Activated CD8-positive, alpha-beta memory T cell treated with anti-CD3 and anti-CD28 coated beads for 1 hour (primary cell): Measurements from ENCODE around the gene HELZ.
"Not testable (repeated sequence)": the region's sequence is repeated elsewhere in the genome, so short reads cannot be mapped to it uniquely, and the experiment has no call there.

Experiments used
- DNase-seq, 2 donors: peaks; one replicate each; pipeline ENCODE4 v3.0.0-alpha.2; 2020; ENCODE audit warnings: low read depth in 1 of 2; ENCODE audit errors: extremely low read depth in 1 of 2

Gene HELZ

DNA sequence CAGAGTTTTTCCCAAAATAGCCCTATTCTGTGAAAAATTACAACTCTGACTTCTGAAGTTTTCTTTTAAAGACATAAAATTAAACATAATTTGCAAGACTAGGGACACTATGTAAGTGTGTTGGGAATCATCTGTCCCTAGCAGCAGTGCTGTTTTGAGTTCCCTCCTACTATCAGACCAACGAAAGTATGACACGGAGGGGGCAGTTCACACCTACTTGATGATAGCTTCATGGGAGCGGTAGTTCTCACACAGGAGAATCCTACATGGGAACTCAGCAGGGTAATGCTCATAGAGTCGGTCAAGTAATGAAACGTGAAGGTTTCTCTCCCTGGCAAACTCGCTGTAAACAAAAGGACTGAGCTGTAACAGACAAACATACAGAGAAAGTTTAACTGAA is 96.6 kb downstream of the HELZ start:
- no peak for DNase-seq

DNA sequence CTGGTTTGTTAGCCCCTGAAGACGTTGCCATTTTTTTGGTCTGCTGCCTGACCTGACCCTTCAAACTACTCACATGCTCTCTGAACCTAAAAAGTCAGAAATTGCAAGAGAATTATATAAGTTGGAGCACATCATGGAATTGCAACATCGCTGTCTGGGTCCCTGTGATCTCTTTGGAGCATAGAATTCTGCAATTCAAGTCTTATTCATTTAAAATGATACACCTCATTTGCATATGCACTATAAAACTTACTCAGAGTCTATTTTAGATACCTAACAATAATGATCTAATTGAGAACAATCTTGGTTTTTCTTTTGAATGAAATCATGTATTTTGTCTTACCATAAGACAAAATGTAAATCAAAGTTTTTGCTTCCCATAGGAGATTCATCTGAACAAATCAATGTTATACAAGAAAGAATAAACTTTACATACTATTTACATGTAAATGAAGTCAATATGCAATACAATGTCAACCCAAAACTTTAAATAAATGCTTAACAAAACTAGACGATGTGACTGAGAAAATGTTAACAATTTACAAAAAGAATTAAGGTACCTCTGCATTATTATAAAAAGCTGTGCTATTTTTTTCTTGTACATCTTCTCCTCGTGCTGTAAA is 99.7 kb downstream of the HELZ start:
- no peak for DNase-seq

GRCh38 chr17:67143318-67143717 is 101.7 kb downstream of the HELZ start:
- DNase-seq = no peak

DNA sequence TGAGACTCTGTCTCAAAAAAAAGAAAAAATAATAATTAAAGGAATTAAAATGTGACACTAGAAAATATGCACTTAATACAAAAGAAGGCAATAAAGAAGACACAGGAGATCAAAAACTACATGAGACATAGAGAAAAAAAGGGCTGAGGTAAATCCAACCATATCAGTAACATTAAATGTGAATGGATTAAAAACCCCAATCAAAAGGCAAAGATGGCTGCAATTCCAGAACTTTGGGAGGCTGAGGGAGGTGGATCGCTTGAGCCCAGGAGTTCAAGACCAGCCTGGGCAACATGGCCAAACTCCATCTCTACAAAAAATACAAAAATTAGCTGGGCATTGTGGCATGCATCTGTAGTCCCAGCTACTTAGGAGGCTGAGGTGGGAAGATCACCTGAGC is 103.0 kb downstream of the HELZ start:
- DNase-seq = not testable (repeated sequence)

- DNase-seq = no peak
Observed at GRCh38 chr17:67139784-67140665, 105.0 kb downstream of the HELZ start.

DNA sequence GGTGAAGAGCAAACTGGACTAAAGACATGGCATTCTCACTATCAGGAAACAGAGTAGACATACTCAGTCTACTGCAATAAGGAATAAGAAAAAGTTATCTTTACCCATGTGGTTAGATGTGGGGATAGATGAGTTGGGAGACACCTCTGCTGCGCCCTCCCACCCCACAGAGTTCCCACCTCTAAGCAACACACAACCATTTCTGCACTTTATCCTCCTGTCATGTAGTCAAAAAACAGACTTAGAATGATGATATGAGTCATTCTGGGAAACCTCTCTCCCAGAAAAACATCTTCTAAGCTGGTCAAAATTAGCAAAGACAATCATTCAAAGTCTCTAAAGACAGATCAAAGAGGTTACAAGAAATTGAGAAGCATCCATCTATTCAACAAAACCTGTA is 105.7 kb downstream of the HELZ start:
- no peak for DNase-seq

- no peak for DNase-seq
Observed at GRCh38 chr17:67138392-67138791, 106.6 kb downstream of the HELZ start.

DNA sequence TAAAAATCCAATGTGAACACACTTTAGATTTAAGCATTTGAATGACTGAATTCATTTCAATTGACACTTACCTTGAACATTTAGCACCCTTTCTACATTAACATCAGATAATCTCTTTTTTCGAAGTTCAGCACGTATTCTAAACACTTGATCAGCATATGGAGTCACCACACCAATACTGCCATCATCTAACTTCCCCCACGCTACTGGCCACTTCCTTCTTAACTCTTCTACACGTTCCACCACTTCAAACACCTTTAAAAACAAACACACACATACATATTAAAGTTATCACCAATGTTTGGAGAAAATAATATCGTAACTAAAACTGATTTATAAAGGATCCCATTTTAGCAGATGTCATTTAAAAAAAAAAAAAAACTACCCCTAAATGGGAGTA is 107.1 kb downstream of the HELZ start:
- no peak for DNase-seq

DNA sequence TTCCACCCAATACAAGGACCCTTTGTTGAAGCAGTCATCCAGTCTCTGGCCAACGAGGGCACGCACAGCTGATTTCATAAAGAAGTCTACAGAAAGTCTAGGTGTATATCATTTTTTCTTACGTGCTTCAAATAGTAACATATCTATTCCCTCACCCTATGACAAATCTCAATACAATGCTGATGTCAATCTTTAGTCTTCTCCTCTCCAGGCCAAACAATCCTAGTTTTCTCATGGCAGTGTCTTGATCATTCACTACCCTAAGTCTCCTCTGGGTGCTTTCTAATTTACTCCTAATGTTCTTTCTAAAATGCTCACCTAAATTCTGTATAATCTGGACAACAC is 108.0 kb downstream of the HELZ start:
- no peak for DNase-seq

DNA sequence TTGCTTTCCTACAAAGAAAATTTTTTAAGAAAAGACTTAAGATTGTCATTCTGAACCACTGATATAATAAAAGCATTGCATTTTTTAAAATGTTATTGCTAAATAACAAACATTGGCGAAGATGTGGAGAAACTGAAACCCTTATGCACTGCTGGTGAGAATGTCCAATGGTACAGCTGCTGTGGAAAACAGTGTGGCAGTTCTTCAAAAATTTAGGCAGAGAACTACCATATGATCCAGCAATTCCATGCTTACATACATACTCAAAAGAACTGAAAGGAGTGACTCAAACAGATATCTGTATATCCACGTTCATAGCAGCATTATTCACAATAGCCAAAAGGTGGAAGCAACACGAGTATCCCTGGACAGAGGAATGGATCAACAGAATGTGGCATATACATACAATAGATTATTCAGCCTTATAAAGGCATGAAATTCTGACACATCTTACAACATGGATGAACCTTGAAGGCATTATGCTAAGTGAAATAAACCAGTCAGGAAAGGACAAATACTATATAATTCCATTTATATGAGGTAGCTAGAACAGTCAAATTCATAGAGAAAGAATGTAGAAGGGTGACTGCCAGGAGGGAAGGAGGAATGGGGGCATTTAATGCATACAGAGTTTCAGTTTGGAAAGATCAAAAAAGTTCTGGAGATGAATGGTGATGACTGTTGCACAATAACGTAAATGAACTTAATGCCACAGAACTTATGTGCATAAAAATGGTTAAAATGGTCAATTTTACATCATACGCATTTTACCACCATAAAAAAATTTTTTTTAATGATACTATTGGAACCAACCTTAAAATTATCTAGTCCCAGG is 108.6 kb downstream of the HELZ start:
- DNase-seq = no peak

- no peak for DNase-seq
Observed at GRCh38 chr17:67133161-67133560, 111.8 kb downstream of the HELZ start.

GRCh38 chr17:67132366-67132765 is 112.6 kb downstream of the HELZ start:
- DNase-seq = no peak

- no peak for DNase-seq
Observed at GRCh38 chr17:67130768-67131167, 114.2 kb downstream of the HELZ start.

DNA sequence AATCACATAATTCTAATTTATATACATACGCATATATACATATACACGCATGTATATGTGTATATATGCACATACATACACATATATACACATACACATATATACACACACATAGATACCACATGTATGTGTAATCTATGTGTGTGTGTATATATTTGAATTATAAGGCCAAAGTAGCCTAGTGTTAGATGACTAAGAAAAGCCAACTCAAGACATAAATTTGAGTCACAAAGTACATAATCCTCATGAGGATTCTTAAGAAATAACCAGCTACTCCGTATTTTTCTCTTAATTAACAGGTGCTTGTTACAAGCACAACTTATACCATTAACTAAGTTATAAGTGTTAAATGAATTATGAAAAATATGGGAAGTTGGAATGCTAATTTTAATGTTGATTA is 115.7 kb downstream of the HELZ start:
- DNase-seq = no peak

DNA sequence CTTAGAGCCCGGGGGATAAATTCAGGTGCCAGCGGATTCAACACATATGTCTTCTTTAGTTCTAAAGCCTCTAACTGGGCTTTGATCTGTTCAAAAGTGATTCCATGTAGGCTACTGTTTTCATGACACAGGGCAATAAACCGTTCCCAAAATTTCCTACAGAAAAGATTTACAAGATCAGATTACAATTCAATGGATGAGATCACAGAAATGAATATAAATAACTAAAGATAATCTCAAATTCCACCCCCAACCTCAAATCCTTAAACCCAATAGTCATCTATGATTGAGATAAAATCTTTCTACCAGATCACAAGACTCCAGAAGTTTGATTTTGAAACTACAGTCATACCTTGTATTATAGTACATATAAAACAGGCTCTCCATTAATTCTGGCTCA is 116.3 kb downstream of the HELZ start:
- DNase-seq = no peak

GRCh38 chr17:67127925-67128324 is 117.1 kb downstream of the HELZ start:
- DNase-seq = no peak

- DNase-seq = no peak
Observed at GRCh38 chr17:67126983-67127382, 118.0 kb downstream of the HELZ start.

DNA sequence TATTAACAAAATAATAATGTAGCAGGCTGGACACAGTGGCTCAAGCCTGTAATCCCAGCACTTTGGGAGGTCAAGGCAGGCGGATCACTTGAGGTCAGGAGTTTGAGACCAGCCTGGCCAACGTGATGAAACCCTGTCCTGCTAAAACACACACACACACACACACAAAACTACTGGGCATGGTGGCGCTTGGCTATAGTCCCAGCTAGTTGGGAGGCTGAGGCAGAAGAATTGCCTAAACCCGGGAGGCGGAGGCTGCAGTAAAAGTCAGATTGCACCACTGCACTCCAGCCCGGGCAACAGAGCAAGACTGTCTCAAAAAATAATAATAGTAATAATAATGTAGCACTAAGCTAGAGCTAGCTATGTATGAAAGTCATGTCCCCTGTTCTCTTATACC is 118.5 kb downstream of the HELZ start:
- not testable (repeated sequence) for DNase-seq

DNA sequence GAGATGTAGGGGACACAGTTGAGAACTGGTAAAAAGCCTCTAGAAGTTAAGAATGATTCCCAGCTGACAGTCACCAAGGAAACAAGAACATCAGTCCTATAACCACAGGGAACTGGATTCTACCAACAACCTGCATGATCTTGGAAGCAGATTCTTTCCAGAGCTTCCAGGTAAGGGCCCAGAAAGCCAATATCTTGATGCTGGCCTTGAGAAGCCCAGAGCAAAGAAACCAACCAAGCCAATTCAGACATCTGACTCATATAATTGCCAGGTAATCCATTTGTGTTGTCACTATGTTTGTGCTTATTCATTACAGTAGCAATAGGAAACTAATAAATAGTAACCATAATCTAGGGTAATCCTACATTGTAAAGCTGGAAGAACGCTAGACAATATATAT is 119.1 kb downstream of the HELZ start:
- DNase-seq = no peak

GRCh38 chr17:67125417-67125816 is 119.6 kb downstream of the HELZ start:
- no peak for DNase-seq

DNA sequence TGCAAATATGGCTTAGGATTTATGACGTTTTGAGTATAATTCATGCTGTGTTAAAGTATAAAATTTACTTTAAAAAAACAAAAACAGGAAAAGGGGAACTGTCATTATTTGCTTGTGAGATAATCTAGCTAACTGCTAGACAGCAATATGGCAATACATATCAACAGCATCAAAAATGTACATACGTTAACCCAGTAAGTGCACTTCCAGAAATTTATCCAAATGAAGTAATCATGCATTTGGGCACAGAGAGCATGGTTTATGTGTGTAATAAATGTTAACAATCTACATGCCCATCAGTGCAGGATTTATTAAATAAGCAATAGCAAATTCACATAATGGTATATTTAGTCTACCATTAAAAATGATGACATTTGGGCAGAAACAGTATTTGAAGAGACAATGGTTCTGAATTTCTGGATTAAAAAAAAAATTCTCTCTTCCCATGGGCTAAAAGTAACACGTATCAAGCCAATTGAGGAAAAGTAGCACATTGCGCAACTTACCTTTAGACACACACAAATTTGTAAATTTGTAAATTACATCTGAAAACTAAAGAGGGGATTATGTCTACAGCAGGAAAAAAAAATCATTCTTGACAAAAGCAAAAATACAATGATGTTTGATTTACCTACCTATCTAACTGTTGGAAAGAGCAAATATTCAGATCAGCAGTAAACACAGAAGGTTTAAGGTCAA is 120.4 kb downstream of the HELZ start:
- no peak for DNase-seq
